Hepatocyte (in vitro differentiated cells): ENCODE results near the gene DLL1.

Experiments used
- CTCF ChIP-seq: fragments of 200-600 bp; sonication (generic); IDR thresholded peaks from 2 replicates; pipeline ENCODE4 v1.5.1; 2016; ENCODE audit warnings: antibody characterized with exemption, mild to moderate bottlenecking; ENCODE audit not compliant: poor library complexity
- EZH2 ChIP-seq: fragments of 200-600 bp; sonication (generic); IDR thresholded peaks from 2 replicates; pipeline ENCODE4 v1.6.1; 2016; ENCODE audit warnings: antibody characterized with exemption, mild to moderate bottlenecking, borderline replicate concordance
- EZH2phosphoT487 ChIP-seq: fragments of 200-600 bp; sonication (generic); IDR thresholded peaks from one replicate; pipeline ENCODE4 v1.6.1; 2018; ENCODE audit warnings: antibody characterized with exemption, mild to moderate bottlenecking, low read depth, moderate library complexity; ENCODE audit not compliant: unreplicated experiment, severe bottlenecking

- TF ChIP-seq CTCF (no peak), EZH2 (no peak), EZH2phosphoT487 (no peak)
These were observed 17.2 kb downstream of the DLL1 start for GRCh38 chr6:170273681-170274080.
